Activated CD4-positive, CD25-positive, alpha-beta regulatory T cell (primary cell): ENCODE results near the gene MYO5B.

Experiments
- DNase-seq, 4 experiments: peaks; one replicate each; lab custom pipeline; 2025; lab: John Stamatoyannopoulos, UW

Gene MYO5B

GRCh38 chr18:50188652-50189051, 6.3 kb downstream of the MYO5B start:
- DNase-seq: no peak

- DNase-seq: no peak
Measured at GRCh38 chr18:50187659-50188058, 7.3 kb downstream of the MYO5B start.

GRCh38 chr18:50186385-50186784, 8.6 kb downstream of the MYO5B start:
- DNase-seq: no peak

GRCh38 chr18:50183556-50183955, 11.4 kb downstream of the MYO5B start:
- no peak for DNase-seq

- no peak for DNase-seq
Measured at GRCh38 chr18:50182511-50182910, 12.4 kb downstream of the MYO5B start.

- no peak for DNase-seq
Measured at GRCh38 chr18:50181590-50181989, 13.4 kb downstream of the MYO5B start.

- DNase-seq: no peak
Measured at GRCh38 chr18:50179465-50179864, 15.5 kb downstream of the MYO5B start.

- DNase-seq: no peak
Measured at GRCh38 chr18:50177294-50177992, 17.5 kb downstream of the MYO5B start.

- DNase-seq: no peak
Measured at GRCh38 chr18:50172367-50172766, 22.6 kb downstream of the MYO5B start.

- DNase-seq: no peak
Measured at GRCh38 chr18:50171406-50171805, 23.5 kb downstream of the MYO5B start.

GRCh38 chr18:50170004-50170403, 24.9 kb downstream of the MYO5B start:
- DNase-seq: no peak

GRCh38 chr18:50169149-50169548, 25.8 kb downstream of the MYO5B start:
- DNase-seq: no peak

- DNase-seq: no peak
Measured at GRCh38 chr18:50167966-50168365, 27.0 kb downstream of the MYO5B start.

GRCh38 chr18:50166901-50167300, 28.0 kb downstream of the MYO5B start:
- DNase-seq: no peak

GRCh38 chr18:50163505-50163904, 31.4 kb downstream of the MYO5B start:
- no peak for DNase-seq

GRCh38 chr18:50162486-50163304, 32.3 kb downstream of the MYO5B start:
- DNase-seq: no peak

- DNase-seq: no peak
Measured at GRCh38 chr18:50161597-50162205, 33.2 kb downstream of the MYO5B start.

- DNase-seq: no peak
Measured at GRCh38 chr18:50159654-50160046, 35.3 kb downstream of the MYO5B start.

GRCh38 chr18:50158866-50159653, 35.9 kb downstream of the MYO5B start:
- DNase-seq: no peak

GRCh38 chr18:50155406-50155805, 39.5 kb downstream of the MYO5B start:
- DNase-seq: no peak

- DNase-seq: no peak
Measured at GRCh38 chr18:50154420-50154819, 40.5 kb downstream of the MYO5B start.

- no peak for DNase-seq
Measured at GRCh38 chr18:50152900-50153299, 42.0 kb downstream of the MYO5B start.
